ENCODE results near the gene UBE2L5. TPM values are rescaled to one million over a fixed set of nuclear protein-coding genes. Genes with fewer than 3 reads are reported as not detected.
A peak's percentile ranks its signal among the peaks of the same experiment; 100 is the strongest.

The UBE2L5 gene
- total RNA-seq, 1 donor from 2014 or later, result not detected

DNA sequence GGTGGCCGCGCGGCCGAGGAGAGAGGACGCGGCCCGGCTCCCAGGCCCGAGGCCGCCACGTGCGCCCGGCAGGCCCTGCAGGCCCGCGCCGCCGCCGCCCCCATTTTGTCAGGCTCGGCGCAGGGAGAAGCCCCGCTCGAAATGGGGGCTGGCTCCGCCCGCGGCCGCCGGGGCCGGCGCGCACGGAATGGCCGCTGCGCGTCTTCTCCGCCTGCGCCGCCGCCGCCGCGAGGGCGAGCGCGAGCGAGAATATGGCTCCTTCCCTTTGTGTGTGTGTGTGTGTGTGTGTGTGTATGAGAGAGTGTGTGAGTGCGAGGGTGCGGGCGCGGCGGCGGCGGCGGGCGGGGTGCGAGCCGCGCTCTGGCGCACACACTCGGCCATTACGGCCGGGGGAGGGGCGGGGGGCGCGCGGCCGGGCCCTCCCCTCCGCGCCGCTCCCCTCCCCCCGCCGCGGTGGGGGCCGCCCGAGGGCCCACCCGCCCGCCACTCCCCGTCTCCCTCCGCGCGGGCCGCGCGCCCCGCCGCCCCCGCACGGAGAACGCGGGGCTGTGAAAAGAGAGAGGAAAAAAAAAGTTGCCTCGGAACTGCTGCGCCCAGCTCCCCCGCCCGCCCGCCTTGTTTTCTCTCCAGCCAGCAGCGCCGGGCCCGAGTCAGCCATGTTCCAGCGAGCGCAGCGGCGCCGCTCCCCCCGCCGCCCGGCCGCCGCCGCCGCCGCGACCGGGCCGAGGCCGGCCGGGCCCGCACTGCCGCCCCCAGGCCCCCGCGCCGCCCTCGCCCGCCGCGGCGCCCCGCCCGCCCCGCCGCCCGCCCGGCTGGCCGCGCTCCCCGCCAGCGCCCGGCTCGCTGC, 42.4 kb downstream of the UBE2L5 start:
- H3K27ac ChIP-seq (ENCODE audit: low read depth, low read length), result peak overlapping the region; percentile 79
- no peaks in the 10 kb centered on the region for H3K27me3 Mint-ChIP-seq (ENCODE audit: low read depth, unreplicated experiment)
- H2AFZ ChIP-seq (ENCODE audit: low read depth, low read length), result no peak overlapping the region
- H4K20me1 ChIP-seq (ENCODE audit: insufficient read depth, low read length), result no peaks in the 10 kb centered on the region
- H3K4me3 ChIP-seq (ENCODE audit: insufficient read depth, low read depth, low read length), result peak overlapping the region; percentile 75
- peak overlapping the region; percentile 90 for H3K9ac ChIP-seq (ENCODE audit: low read length)
- H3K9me3 Mint-ChIP-seq (ENCODE audit: unreplicated experiment), result no peaks in the 10 kb centered on the region
- H3K79me2 ChIP-seq (ENCODE audit: insufficient read depth, low read length), result peaks cover 33% of the 10 kb centered on the region
- peak overlapping the region; percentile 34 for H3K27ac Mint-ChIP-seq (ENCODE audit: unreplicated experiment)
- peak overlapping the region; percentile 84 for H3K4me2 ChIP-seq (ENCODE audit: low read length)
- H3K27me3 ChIP-seq (ENCODE audit: insufficient read depth, low read length), result no peaks in the 10 kb centered on the region
- DNase-seq (ENCODE audit: low read depth) (peak; percentile 77), FAIRE-seq (no peak)
- no peak for TF ChIP-seq EZH2 (IDR thresholded peaks at IDR 0.05; ENCODE audit: insufficient read depth, low read length)
- TF ChIP-seq, protein P1, sequence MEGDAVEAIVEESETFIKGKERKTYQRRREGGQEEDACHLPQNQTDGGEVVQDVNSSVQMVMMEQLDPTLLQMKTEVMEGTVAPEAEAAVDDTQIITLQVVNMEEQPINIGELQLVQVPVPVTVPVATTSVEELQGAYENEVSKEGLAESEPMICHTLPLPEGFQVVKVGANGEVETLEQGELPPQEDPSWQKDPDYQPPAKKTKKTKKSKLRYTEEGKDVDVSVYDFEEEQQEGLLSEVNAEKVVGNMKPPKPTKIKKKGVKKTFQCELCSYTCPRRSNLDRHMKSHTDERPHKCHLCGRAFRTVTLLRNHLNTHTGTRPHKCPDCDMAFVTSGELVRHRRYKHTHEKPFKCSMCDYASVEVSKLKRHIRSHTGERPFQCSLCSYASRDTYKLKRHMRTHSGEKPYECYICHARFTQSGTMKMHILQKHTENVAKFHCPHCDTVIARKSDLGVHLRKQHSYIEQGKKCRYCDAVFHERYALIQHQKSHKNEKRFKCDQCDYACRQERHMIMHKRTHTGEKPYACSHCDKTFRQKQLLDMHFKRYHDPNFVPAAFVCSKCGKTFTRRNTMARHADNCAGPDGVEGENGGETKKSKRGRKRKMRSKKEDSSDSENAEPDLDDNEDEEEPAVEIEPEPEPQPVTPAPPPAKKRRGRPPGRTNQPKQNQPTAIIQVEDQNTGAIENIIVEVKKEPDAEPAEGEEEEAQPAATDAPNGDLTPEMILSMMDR (IDR thresholded peaks at IDR 0.05; ENCODE audit: insufficient read depth, low read depth, low read length), result no peak
- no peaks in the 10 kb centered on the region for H3K36me3 Mint-ChIP-seq (ENCODE audit: low read depth, unreplicated experiment)
- peaks cover 18% of the 10 kb centered on the region for H3K36me3 ChIP-seq (ENCODE audit: insufficient read depth, low read length)
- peaks cover 16% of the 10 kb centered on the region for H3K4me1 Mint-ChIP-seq (ENCODE audit: low read depth, unreplicated experiment)
- no peaks in the 10 kb centered on the region for H3K9me3 ChIP-seq (ENCODE audit: insufficient read depth, low read depth, low read length)
- peaks cover 23% of the 10 kb centered on the region for H3K4me1 ChIP-seq (ENCODE audit: insufficient read depth, low read length)
- peak overlapping the region; percentile 96 for H3K4me3 Mint-ChIP-seq (ENCODE audit: unreplicated experiment)

DNA sequence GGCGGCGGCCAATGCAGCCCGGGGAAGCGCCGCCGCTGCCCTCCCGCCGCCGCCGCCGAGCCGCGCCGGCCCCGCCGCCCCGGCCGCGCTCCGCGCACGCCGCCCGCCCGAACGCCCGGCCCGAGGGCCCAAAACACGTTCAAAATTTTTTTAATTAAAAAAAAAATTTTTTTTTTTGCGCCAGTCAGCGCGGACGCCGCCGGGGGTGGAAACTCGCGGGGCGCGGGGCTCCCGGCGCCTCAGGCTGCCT, 43.0 kb downstream of the UBE2L5 start:
- Histone ChIP-seq H3K9ac (ENCODE audit: low read length) (peak overlapping the region; percentile 94), H3K79me2 (ENCODE audit: insufficient read depth, low read length) (peaks cover 33% of the 10 kb centered on the region), H3K36me3 (ENCODE audit: insufficient read depth, low read length) (peaks cover 18% of the 10 kb centered on the region), H3K4me1 (ENCODE audit: insufficient read depth, low read length) (peaks cover 23% of the 10 kb centered on the region), H3K4me3 (ENCODE audit: insufficient read depth, low read depth, low read length) (peak overlapping the region; percentile 70), H3K9me3 (ENCODE audit: insufficient read depth, low read depth, low read length) (no peaks in the 10 kb centered on the region), H3K27me3 (ENCODE audit: insufficient read depth, low read length) (no peaks in the 10 kb centered on the region), H4K20me1 (ENCODE audit: insufficient read depth, low read length) (no peaks in the 10 kb centered on the region), H3K27ac (ENCODE audit: low read depth, low read length) (peak overlapping the region; percentile 95), H3K4me2 (ENCODE audit: low read length) (peak overlapping the region; percentile 85), H2AFZ (ENCODE audit: low read depth, low read length) (no peak overlapping the region)
- no peaks in the 10 kb centered on the region for H3K27me3 Mint-ChIP-seq (ENCODE audit: low read depth, unreplicated experiment)
- TF ChIP-seq, protein P1 (IDR thresholded peaks at IDR 0.05; ENCODE audit: insufficient read depth, low read depth, low read length), result no peak
- no peak for TF ChIP-seq EZH2 (IDR thresholded peaks at IDR 0.05; ENCODE audit: insufficient read depth, low read length)
- no peak overlapping the region for H3K4me3 Mint-ChIP-seq (ENCODE audit: unreplicated experiment)
- DNase-seq (ENCODE audit: low read depth) (no peak), FAIRE-seq (no peak)
- no peaks in the 10 kb centered on the region for H3K9me3 Mint-ChIP-seq (ENCODE audit: unreplicated experiment)
- H3K4me1 Mint-ChIP-seq (ENCODE audit: low read depth, unreplicated experiment), result peaks cover 16% of the 10 kb centered on the region
- no peaks in the 10 kb centered on the region for H3K36me3 Mint-ChIP-seq (ENCODE audit: low read depth, unreplicated experiment)
- no peak overlapping the region for H3K27ac Mint-ChIP-seq (ENCODE audit: unreplicated experiment)

Measured in astrocyte (in vitro differentiated cells and primary cell).